Stimulated activated CD8-positive, alpha-beta memory T cell treated with anti-CD3 and anti-CD28 coated beads, Interleukin-4, amount 100 ng/mL, for 24 hours (primary cell): ENCODE results near the gene MSRB3.

Source experiments
- DNase-seq: peaks from one replicate; pipeline ENCODE4 v3.0.0-alpha.2; 2020; ENCODE audit warnings: low read depth

MSRB3 gene

DNA sequence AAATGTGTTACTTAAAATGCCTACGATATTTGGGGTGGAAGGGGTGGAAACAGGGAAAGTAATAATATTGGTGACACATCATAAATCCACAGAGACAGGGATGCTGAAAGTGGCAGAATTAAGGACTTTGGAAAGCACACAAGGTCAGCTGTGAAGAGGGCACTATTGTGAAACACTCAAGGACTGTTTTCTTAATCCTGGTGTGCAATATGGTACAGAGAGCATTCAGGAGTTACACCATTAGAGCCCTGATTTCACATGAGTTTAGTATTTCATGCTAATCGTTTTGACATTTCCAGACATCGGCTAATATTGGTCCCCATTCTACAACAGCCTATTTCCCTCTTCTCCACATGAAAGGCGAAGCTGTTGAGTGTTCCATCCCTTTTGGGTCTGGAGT, 219.2 kb downstream of the MSRB3 start:
- no peak for DNase-seq

- DNase-seq, result no peak
These were observed 220.7 kb downstream of the MSRB3 start for GRCh38 chr12:65499167-65499566.

DNA sequence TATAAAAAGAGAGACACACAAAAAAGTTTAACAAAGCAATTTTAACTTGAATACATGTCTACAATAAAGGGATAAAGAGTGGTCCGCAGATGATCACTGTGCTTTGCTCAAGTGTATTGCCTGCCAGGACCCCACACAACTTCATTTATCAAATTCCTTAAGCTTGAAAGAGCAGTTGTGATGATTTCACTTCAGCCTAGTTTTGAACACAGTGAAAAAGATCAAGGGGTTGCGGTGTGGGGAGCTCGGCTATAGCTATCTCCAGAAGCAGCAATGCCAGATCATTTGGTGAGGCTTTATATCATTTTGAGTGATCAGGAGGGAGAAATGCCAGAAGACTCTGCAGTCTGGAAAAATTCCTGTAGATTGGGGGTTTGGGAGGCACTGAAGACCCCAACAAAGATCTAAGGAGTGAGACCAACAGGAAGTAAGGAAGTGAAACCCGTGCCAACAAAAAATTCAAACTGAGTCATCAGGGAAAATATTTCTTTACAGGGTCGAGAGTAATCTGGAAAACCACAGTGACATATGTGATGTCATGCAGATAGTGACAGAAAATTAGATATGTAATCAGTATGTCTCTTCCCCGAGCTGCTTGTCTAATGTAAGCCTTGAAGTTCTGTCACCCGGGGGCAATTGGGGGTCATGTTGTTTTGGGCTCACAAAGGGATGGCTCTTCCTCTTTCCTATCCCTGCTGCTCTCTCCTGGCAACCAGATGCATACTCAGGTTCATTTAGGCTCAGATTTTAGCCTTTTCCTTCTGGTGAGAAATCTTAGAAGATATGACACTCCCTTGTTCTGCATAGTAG, 221.8 kb downstream of the MSRB3 start:
- DNase-seq, result no peak

DNA sequence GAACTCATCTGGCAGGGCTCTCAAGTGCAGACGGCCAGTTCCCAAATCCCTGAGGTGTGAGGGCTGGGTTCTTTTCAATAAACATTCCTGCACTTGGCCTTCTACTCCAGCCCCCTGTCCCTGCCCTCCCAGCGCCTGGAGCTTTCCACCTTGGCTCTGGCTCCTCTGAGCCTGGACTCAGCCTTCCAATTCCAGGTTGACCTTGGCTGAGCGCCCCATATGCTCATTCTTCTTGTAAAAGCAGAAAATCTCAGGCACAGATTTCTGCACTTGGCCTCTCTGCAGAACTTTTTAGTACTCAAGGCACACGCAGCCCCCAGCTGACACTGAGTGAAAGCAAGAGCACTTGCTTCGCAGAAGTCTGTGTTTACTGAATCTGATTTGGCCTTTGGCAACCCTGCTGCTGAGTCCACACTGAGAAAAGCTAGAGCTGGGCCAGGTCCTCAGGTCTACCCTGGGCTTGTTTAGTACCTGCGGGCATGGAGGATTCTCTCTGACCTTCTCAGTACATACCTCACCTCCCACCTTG, 222.7 kb downstream of the MSRB3 start:
- DNase-seq, result no peak

- DNase-seq, result no peak
These were observed 223.5 kb downstream of the MSRB3 start for GRCh38 chr12:65501935-65502334.

GRCh38 chr12:65504417-65504816, 225.9 kb downstream of the MSRB3 start:
- DNase-seq, result no peak

DNA sequence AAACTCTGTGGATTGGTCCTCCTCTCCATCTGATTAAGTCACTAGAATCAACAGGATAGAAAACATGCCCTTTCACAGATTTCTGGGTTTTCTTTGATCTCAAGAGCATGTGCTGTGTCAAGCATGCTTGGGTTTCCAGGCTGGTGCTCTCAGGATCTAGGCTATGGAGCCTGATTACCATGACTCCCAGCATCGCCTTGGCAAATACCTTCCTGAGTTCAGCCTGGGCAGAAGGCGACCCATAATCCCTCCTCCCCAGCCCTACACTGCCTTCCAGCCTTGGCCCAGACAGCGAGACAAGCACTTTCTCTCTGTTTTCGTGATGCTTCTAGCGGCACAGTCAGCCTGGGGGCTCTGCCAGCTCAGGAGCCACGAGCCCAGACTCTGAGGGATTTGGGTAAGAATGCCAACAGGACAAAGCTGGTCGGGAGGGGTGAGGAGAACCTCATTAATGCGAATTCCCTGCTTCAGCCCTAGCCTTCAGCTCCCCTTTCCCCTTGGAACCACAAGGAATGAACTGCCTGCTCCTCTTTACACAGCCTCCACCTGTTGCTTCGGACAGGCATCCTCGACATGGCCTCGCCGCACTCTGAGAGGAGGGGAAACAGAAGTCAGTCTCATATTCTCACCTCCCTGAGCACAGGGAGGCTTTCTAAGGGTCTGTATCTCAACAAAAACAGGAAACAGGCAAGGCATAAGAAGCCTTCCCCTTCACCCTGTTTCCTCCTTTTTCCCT, 227.1 kb downstream of the MSRB3 start:
- DNase-seq, result no peak

DNA sequence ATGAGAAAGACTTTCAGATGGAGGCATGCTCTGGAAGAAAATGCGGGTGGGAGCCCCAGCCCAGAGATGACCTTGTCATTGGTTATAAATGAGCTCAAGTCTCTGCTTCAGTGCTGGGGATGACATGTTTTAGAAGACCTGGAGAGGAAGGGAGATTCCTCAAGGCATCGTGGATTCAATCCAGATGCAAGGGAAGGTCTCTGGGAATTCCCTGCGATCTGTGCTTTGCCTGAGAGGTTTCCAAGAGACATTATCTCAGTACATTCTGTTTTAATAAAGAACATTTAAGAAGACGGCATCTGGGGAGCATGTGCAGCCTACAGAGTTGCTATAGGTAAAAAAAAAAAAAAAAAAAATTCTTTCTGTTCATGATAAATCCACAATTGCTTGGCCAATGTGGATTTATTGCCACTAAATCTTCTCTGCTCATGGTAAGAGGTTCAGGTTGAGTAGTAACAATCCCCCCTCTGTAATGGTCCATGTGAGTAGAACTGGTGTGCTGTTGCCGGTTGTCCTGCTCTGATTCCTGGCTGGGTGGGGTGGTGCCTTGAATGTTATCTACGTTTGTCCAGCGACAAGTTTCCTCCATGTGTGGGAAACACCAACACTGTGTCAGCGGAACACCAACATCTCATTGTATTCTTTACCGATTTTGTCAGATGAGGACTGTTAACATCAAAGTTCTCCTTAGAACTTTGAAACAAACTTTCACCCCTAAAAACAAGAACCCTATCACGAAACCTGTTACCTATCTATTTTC, 230.0 kb downstream of the MSRB3 start:
- no peak for DNase-seq

- no peak for DNase-seq
These were observed 231.5 kb downstream of the MSRB3 start for GRCh38 chr12:65510007-65510406.

- DNase-seq, result no peak
These were observed 232.1 kb downstream of the MSRB3 start for GRCh38 chr12:65510584-65511050.

GRCh38 chr12:65511134-65511834, 232.8 kb downstream of the MSRB3 start:
- no peak for DNase-seq

- DNase-seq, result no peak
These were observed 233.4 kb downstream of the MSRB3 start for GRCh38 chr12:65511912-65512311.
